H9 (cell line): ENCODE data around the gene MORN5. TPM values are rescaled to one million over a fixed set of nuclear protein-coding genes. Genes with fewer than 3 reads are reported as not detected.

Experiments
- DNase-seq: peaks from one replicate; pipeline ENCODE4 v3.0.0-alpha.2; 2017
- H2AFZ ChIP-seq: one replicate; pipeline ENCODE4 v1.6.1; 2013; ENCODE audit warnings: mild to moderate bottlenecking, low read length, control low read depth, moderate library complexity
- H2AK5ac ChIP-seq: 2 replicates; pipeline ENCODE4 v1.6.1; 2013; ENCODE audit warnings: low read length, control low read depth, mixed read lengths; ENCODE audit not compliant: insufficient read length
- H2BK120ac ChIP-seq: one replicate; pipeline ENCODE4 v1.6.1; 2013; ENCODE audit warnings: low read depth, mild to moderate bottlenecking, low read length, control low read depth, inconsistent platforms; ENCODE audit not compliant: poor library complexity, severe bottlenecking
- H2BK12ac ChIP-seq: 2 replicates; pipeline ENCODE4 v1.6.1; 2013; ENCODE audit warnings: low read length, control low read depth, mixed read lengths, low read depth; ENCODE audit not compliant: insufficient read length
- H2BK15ac ChIP-seq: 2 replicates; pipeline ENCODE4 v1.6.1; 2013; ENCODE audit warnings: low read depth, low read length, control low read depth
- H2BK20ac ChIP-seq: one replicate; pipeline ENCODE4 v1.6.1; 2013; ENCODE audit warnings: low read depth, mild to moderate bottlenecking, low read length, control low read depth, inconsistent platforms; ENCODE audit not compliant: poor library complexity, severe bottlenecking
- H2BK5ac ChIP-seq: 2 replicates; pipeline ENCODE4 v1.6.1; 2013; ENCODE audit warnings: low read length, control low read depth, mixed read lengths; ENCODE audit not compliant: insufficient read length
- H3K14ac ChIP-seq: 2 replicates; pipeline ENCODE4 v1.6.1; 2013; ENCODE audit warnings: low read length, control low read depth; ENCODE audit not compliant: insufficient read depth
- H3K18ac ChIP-seq: 2 replicates; pipeline ENCODE4 v1.6.1; 2013; ENCODE audit warnings: low read depth, mild to moderate bottlenecking, mixed read lengths, low read length, control low read depth; ENCODE audit not compliant: insufficient read length
- H3K23ac ChIP-seq: 2 replicates; pipeline ENCODE4 v1.6.1; 2013; ENCODE audit warnings: low read length, control low read depth, mixed read lengths, low read depth; ENCODE audit not compliant: insufficient read length
- H3K23me2 ChIP-seq: 2 replicates; pipeline ENCODE4 v1.6.1; 2013; ENCODE audit warnings: low read depth, mild to moderate bottlenecking, mixed read lengths, low read length, control low read depth; ENCODE audit not compliant: insufficient read length, poor library complexity, severe bottlenecking
- H3K27ac ChIP-seq: 2 replicates; pipeline ENCODE4 v1.5.1; 2013; ENCODE audit warnings: low read length, control low read depth, mixed read lengths, low read depth; ENCODE audit not compliant: insufficient read length
- H3K27me3 ChIP-seq: 2 replicates; pipeline ENCODE4 v1.6.1; 2013; ENCODE audit warnings: low read length, control low read depth, inconsistent platforms; ENCODE audit not compliant: insufficient read depth
- H3K4ac ChIP-seq: 2 replicates; pipeline ENCODE4 v1.6.1; 2013; ENCODE audit warnings: low read depth, mild to moderate bottlenecking, control low read depth, inconsistent platforms, low read length, moderate library complexity
- H3K4me1 ChIP-seq: 2 replicates; pipeline ENCODE4 v1.6.1; 2013; ENCODE audit warnings: low read length, control low read depth, inconsistent platforms; ENCODE audit not compliant: insufficient read depth
- H3K4me2 ChIP-seq: 2 replicates; pipeline ENCODE4 v1.6.1; 2013; ENCODE audit warnings: low read length, control low read depth, mixed read lengths; ENCODE audit not compliant: insufficient read length, insufficient read depth
- H3K56ac ChIP-seq: 2 replicates; pipeline ENCODE4 v1.6.1; 2013; ENCODE audit warnings: low read depth, mild to moderate bottlenecking, mixed read lengths, low read length, control low read depth; ENCODE audit not compliant: insufficient read length
- H3K79me1 ChIP-seq: 2 replicates; pipeline ENCODE4 v1.6.1; 2013; ENCODE audit warnings: low read depth, mild to moderate bottlenecking, moderate library complexity, low read length, control low read depth, inconsistent platforms; ENCODE audit not compliant: insufficient read depth, poor library complexity, severe bottlenecking
- H3K79me2 ChIP-seq: 2 replicates; pipeline ENCODE4 v1.6.1; 2013; ENCODE audit warnings: low read length, control low read depth, inconsistent platforms; ENCODE audit not compliant: insufficient read depth
- H3K9ac ChIP-seq: 2 replicates; pipeline ENCODE4 v1.6.1; 2013; ENCODE audit warnings: low read length, control low read depth, mixed read lengths; ENCODE audit not compliant: insufficient read length; ENCODE audit errors: extremely low read depth
- H3K9me3 ChIP-seq: one replicate; pipeline ENCODE4 v1.6.1; 2013; ENCODE audit warnings: low read depth, low read length, inconsistent platforms; ENCODE audit not compliant: control insufficient read depth
- H3T11ph ChIP-seq: one replicate; pipeline ENCODE4 v1.6.1; 2013; ENCODE audit warnings: mild to moderate bottlenecking, low read length, control low read depth, inconsistent platforms
- H4K20me1 ChIP-seq: one replicate; pipeline ENCODE4 v1.6.1; 2013; ENCODE audit not compliant: control insufficient read depth, insufficient read length, insufficient read depth
- H4K5ac ChIP-seq: 2 replicates; pipeline ENCODE4 v1.6.1; 2013; ENCODE audit warnings: low read depth, mild to moderate bottlenecking, mixed read lengths, low read length, control low read depth; ENCODE audit not compliant: insufficient read length
- H4K8ac ChIP-seq: replicated peaks from 2 replicates; pipeline ENCODE4 v1.6.1; 2013; ENCODE audit warnings: low read length, control low read depth, mixed read lengths, low read depth; ENCODE audit not compliant: insufficient read length
- H4K91ac ChIP-seq: 2 replicates; pipeline ENCODE4 v1.6.1; 2013; ENCODE audit warnings: low read depth, mild to moderate bottlenecking, moderate library complexity, mixed read lengths, low read length, control low read depth; ENCODE audit not compliant: insufficient read length
- H3K27ac Mint-ChIP-seq, 3 experiments: 2 replicates in 2 of 3; 3 replicates in 1 of 3; pipeline ENCODE4 v1.8.0; 2020 to 2021; ENCODE audit warnings: mixed read lengths in 3 of 3, mild to moderate bottlenecking in 1 of 3, moderate library complexity in 1 of 3
- H3K27me3 Mint-ChIP-seq: 2 replicates; pipeline ENCODE4 v1.8.0; 2021; ENCODE audit warnings: low read depth, mild to moderate bottlenecking, moderate library complexity, mixed read lengths
- H3K36me3 Mint-ChIP-seq, 3 experiments: 2 replicates in 2 of 3; 3 replicates in 1 of 3; pipeline ENCODE4 v1.8.0; 2020 to 2021; ENCODE audit warnings: low read depth in 3 of 3, mixed read lengths in 3 of 3; ENCODE audit not compliant: insufficient read depth in 1 of 3
- H3K4me1 Mint-ChIP-seq, 2 experiments: 2 replicates each; pipeline ENCODE4 v1.8.0; 2020; ENCODE audit warnings: mixed read lengths in 2 of 2
- H3K4me3 Mint-ChIP-seq, 2 experiments: 2 replicates in 1 of 2; 3 replicates in 1 of 2; pipeline ENCODE4 v1.8.0; 2020 to 2021; ENCODE audit warnings: mild to moderate bottlenecking in 2 of 2, mixed read lengths in 2 of 2, moderate library complexity in 1 of 2
- H3K9me3 Mint-ChIP-seq, 2 experiments: 2 replicates in 1 of 2; 3 replicates in 1 of 2; pipeline ENCODE4 v1.8.0; 2020; ENCODE audit warnings: mild to moderate bottlenecking in 2 of 2, mixed read lengths in 2 of 2, moderate library complexity in 1 of 2
- CTCF ChIP-seq: fragments of 200-600 bp; sonication (generic); conservative IDR thresholded peaks from 3 replicates; pipeline ENCODE4 v1.8.0; 2021; ENCODE audit warnings: antibody characterized with exemption, mild to moderate bottlenecking
- WGBS: extraction: QIAGEN DNeasy Blood & Tissue Kit; methylation state at CpG from one replicate; pipeline ENCODE4 v1.1.7; 2013; ENCODE audit warnings: missing lambda C conversion rate, low lambda C conversion rate, mixed read lengths; ENCODE audit not compliant: insufficient read length; ENCODE audit errors: extremely low coverage; 5-methylcytosine and 5-hydroxymethylcytosine counted together
- total RNA-seq: library from RNA; stranded (reverse); gene quantifications from 2 replicates; pipeline ENCODE4 v1.2.1, GENCODE V29; 2021

The MORN5 gene
- total RNA-seq, 1 experiment from 2014 or later: not detected

GRCh38 chr9:122216798-122217418 lies 57.2 kb downstream of the MORN5 start:
- H4K5ac ChIP-seq: no peak overlapping the region
- no peak overlapping the region for H2BK120ac ChIP-seq
- peaks cover 83% of the 10 kb centered on the region for H3K27me3 ChIP-seq
- H4K91ac ChIP-seq: no peak overlapping the region
- no peak overlapping the region for H3K23ac ChIP-seq
- H3K4ac ChIP-seq: no peak overlapping the region
- H3K36me3 Mint-ChIP-seq: peaks cover 0 to 7% (median 0%) of the 10 kb centered on the region in 3 experiments; a peak in 2 of 7 replicates
- H3K9me3 Mint-ChIP-seq: peaks cover 3 to 6% of the 10 kb centered on the region in 2 experiments
- no peak overlapping the region for H2BK15ac ChIP-seq
- H3K4me1 ChIP-seq: peaks cover 4% of the 10 kb centered on the region; the same call in 1 of the 2 replicates
- H3K23me2 ChIP-seq: peaks cover 20% of the 10 kb centered on the region
- TF ChIP-seq CTCF: no peak
- H3K27ac Mint-ChIP-seq: no peak overlapping the region; a peak in 1 of 7 replicates
- no peak overlapping the region for H3K56ac ChIP-seq
- peak overlapping the region; percentile 37 for H3K4me2 ChIP-seq
- H3K9me3 ChIP-seq: no peaks in the 10 kb centered on the region
- H3K27me3 Mint-ChIP-seq: peaks cover 99% of the 10 kb centered on the region
- no peak overlapping the region for H3K14ac ChIP-seq
- H3K27ac ChIP-seq: no peak overlapping the region
- H2AK5ac ChIP-seq: no peak overlapping the region
- H2BK5ac ChIP-seq: no peak overlapping the region
- no peak overlapping the region for H3T11ph ChIP-seq
- no peak overlapping the region for H3K18ac ChIP-seq
- H2AFZ ChIP-seq: no peak overlapping the region
- H2BK20ac ChIP-seq: no peak overlapping the region
- peaks cover 2% of the 10 kb centered on the region for H4K20me1 ChIP-seq
- no peak for DNase-seq
- H3K79me1 ChIP-seq: no peaks in the 10 kb centered on the region
- H3K79me2 ChIP-seq: no peaks in the 10 kb centered on the region
- H4K8ac ChIP-seq: no peak overlapping the region
- peaks cover 37 to 48% of the 10 kb centered on the region in 2 experiments for H3K4me1 Mint-ChIP-seq
- no CpG with 5 or more reads among the region's 35 CpGs for WGBS
- H3K9ac ChIP-seq: no peak overlapping the region
- H3K4me3 Mint-ChIP-seq: peak overlapping the region in 1 of 2 experiments; percentile 72; a peak in 2 of 5 replicates
- no peak overlapping the region for H2BK12ac ChIP-seq
